Measurements from ENCODE around the gene OBSL1. TPM values are rescaled to one million over a fixed set of nuclear protein-coding genes. Genes with fewer than 3 reads are reported as not detected.

Gene OBSL1
- total RNA-seq, 1 donor from 2014 or later = 9.2 TPM

DNA sequence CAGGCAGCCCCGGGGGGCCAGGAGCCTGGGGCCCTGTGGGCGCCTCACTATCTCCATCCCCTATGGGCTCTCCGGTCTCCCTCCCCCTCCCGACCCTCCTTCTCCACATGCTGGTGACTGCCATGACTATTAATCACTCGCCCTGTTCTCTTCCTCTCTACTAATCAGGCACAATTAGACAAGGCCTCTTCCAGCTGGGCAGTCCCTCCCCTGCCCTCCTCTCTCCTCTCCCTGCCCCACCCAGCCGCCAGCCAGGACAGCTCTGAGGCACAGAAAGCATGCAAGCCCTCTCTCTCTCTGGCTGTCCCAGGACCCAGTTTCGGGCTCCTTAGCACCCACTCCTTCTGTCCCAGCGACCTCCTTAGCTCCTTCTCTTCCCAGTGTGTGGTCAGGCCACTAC lies 51.3 kb downstream of the OBSL1 start:
- FAIRE-seq (no peak), DNase-seq (ENCODE audit: low read depth) (no peak)
- H3K36me3 ChIP-seq (ENCODE audit: control insufficient read depth, insufficient read depth, low read length) = no peaks in the 10 kb centered on the region
- peaks cover 35% of the 10 kb centered on the region for H3K27me3 ChIP-seq (ENCODE audit: control insufficient read depth, insufficient read depth, low read length)
- no peak for TF ChIP-seq CTCF (IDR thresholded peaks at IDR 0.05; ENCODE audit: insufficient read depth, low read length, severe bottlenecking)
- H3K4me3 ChIP-seq (ENCODE audit: low read depth, low read length) = no peak overlapping the region

DNA sequence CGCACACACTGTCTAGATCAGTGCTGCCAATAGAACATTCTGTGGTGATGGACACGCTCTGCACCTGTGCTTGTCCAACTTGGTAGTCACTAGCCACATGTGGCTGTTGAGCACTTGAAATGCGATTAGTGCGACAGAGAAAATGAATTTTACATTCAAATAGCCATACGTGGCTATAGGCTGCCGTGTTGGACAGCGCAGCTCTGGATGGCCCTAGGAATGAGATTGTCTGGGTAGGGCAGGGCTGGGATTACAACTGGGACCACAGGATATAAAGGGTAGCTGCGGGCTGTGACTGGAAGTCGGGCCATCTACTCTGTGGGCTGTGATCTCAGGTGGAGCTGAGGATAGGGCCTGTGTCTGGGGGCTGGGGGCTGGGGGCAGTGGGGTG lies 51.8 kb downstream of the OBSL1 start:
- DNase-seq (ENCODE audit: low read depth) (no peak), FAIRE-seq (no peak)
- TF ChIP-seq CTCF (IDR thresholded peaks at IDR 0.05; ENCODE audit: insufficient read depth, low read length, severe bottlenecking) = no peak
- Histone ChIP-seq H3K4me3 (ENCODE audit: low read depth, low read length) (no peak overlapping the region), H3K27me3 (ENCODE audit: control insufficient read depth, insufficient read depth, low read length) (peaks cover 40% of the 10 kb centered on the region), H3K36me3 (ENCODE audit: control insufficient read depth, insufficient read depth, low read length) (no peaks in the 10 kb centered on the region)

DNA sequence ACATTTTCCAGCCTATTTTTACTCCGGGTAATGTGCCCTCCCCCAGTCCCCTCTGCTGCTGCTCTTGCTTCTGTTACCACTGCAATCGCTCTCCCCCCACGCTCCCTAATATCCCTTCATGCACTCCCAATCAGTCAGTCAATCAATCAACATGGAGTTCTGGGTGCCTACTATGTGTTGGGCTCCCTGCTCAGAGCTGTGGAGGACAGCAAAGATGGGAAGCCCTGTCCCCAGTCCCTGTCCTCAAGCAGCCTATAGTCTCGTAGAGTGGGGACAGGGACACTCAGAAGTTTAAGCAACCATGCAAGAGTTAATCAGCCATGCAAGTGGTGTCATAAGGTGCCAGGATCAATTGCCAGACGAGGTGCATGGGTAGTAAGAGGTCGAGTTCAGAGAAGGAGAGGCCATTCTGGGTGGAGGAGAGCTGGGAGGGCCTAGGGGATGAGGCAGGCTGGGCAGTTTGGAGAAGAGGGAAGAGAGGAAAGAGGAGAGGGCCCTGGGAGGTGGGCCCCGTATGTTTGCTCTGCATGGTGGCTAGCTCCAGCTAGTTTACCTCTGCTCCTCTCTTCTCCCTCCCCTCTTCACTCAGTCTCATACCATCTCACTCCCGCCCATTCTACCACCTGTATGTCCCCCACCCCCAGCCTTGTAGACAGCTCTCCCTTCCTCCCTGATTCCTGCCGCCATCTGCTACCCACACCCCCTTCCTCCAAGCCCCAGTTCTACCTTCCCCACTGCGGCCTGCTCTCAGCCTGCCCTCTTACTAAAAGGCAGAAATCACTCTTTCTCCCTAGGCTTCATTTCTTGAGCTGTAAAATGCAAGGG lies 53.2 kb downstream of the OBSL1 start:
- TF ChIP-seq CTCF (IDR thresholded peaks at IDR 0.05; ENCODE audit: insufficient read depth, low read length, severe bottlenecking) = no peak
- Histone ChIP-seq H3K4me3 (ENCODE audit: low read depth, low read length) (no peak overlapping the region), H3K36me3 (ENCODE audit: control insufficient read depth, insufficient read depth, low read length) (no peaks in the 10 kb centered on the region), H3K27me3 (ENCODE audit: control insufficient read depth, insufficient read depth, low read length) (peaks cover 45% of the 10 kb centered on the region)
- FAIRE-seq (no peak), DNase-seq (ENCODE audit: low read depth) (no peak)

- H3K4me3 ChIP-seq (ENCODE audit: low read depth, low read length) = no peak overlapping the region
- H3K27me3 ChIP-seq (ENCODE audit: control insufficient read depth, insufficient read depth, low read length) = peaks cover 57% of the 10 kb centered on the region
- DNase-seq (ENCODE audit: low read depth) (no peak), FAIRE-seq (no peak)
- no peaks in the 10 kb centered on the region for H3K36me3 ChIP-seq (ENCODE audit: control insufficient read depth, insufficient read depth, low read length)
- no peak for TF ChIP-seq CTCF (IDR thresholded peaks at IDR 0.05; ENCODE audit: insufficient read depth, low read length, severe bottlenecking)
Observed at GRCh38 chr2:219516888-219517287, 54.5 kb downstream of the OBSL1 start.

DNA sequence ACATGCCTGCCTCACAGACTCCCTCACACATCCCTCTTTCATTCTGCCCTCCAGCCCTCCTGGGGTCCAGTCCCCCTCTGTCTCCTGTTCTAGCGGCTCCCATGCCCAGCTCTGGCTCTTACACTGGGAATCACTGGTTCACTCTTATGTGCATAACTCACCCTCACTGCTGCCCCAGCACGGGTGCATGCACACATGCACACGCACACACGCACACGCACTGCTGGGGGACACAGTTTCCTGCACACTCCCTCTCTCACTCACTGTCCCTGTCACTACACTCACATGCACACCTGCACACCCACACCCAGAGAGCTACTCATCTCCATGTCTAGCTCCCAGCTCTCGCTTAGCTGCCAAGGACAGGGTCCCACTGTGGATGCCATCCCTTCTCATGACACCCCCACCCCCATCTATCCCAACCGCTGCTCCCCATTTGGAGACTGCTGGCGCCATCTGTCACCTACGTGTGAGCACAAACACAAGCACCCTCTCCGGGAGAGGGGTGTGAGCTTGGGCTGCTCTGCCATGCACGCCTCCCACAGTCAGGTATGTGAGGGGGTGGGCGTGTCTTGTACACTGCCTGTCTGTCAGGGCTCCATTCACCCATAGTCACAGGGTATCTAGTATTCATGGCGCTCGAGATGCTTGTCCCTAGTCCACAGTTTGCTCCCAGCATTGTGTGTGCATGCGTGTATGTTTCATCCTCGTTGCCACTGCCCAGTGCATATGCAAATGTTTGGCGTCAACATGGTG lies 55.3 kb downstream of the OBSL1 start:
- no peak overlapping the region for H3K4me3 ChIP-seq (ENCODE audit: low read depth, low read length)
- DNase-seq (ENCODE audit: low read depth) (no peak), FAIRE-seq (no peak)
- TF ChIP-seq CTCF (IDR thresholded peaks at IDR 0.05; ENCODE audit: insufficient read depth, low read length, severe bottlenecking) = no peak
- H3K27me3 ChIP-seq (ENCODE audit: control insufficient read depth, insufficient read depth, low read length) = peaks cover 60% of the 10 kb centered on the region
- no peaks in the 10 kb centered on the region for H3K36me3 ChIP-seq (ENCODE audit: control insufficient read depth, insufficient read depth, low read length)
